GM19035 (cell line): Measurements from ENCODE around the gene RFX3.

Experiments used
- ATAC-seq: cut with Tn5 transposase; IDR thresholded peaks from one replicate; pipeline ENCODE4 v1.9.1; 2021; ENCODE audit not compliant: unreplicated experiment

RFX3 gene

GRCh38 chr9:3436629-3437420, 89.0 kb downstream of the RFX3 start:
- ATAC-seq = no peak

GRCh38 chr9:3435732-3436131, 90.1 kb downstream of the RFX3 start:
- ATAC-seq = no peak

- ATAC-seq = no peak
Measured at GRCh38 chr9:3434594-3434993, 91.2 kb downstream of the RFX3 start.

GRCh38 chr9:3433754-3434153, 92.0 kb downstream of the RFX3 start:
- no peak for ATAC-seq

- no peak for ATAC-seq
Measured at GRCh38 chr9:3433066-3433465, 92.7 kb downstream of the RFX3 start.

GRCh38 chr9:3431890-3432289, 93.9 kb downstream of the RFX3 start:
- no peak for ATAC-seq

- ATAC-seq = no peak
Measured at GRCh38 chr9:3419893-3420292, 105.9 kb downstream of the RFX3 start.

GRCh38 chr9:3415906-3416305, 109.9 kb downstream of the RFX3 start:
- ATAC-seq = no peak

- ATAC-seq = no peak
Measured at GRCh38 chr9:3413984-3414383, 111.8 kb downstream of the RFX3 start.

- no peak for ATAC-seq
Measured at GRCh38 chr9:3410461-3410860, 115.3 kb downstream of the RFX3 start.

- ATAC-seq = no peak
Measured at GRCh38 chr9:3409453-3409852, 116.3 kb downstream of the RFX3 start.

- ATAC-seq = no peak
Measured at GRCh38 chr9:3403315-3403714, 122.5 kb downstream of the RFX3 start.

- no peak for ATAC-seq
Measured at GRCh38 chr9:3401221-3401954, 124.4 kb downstream of the RFX3 start.

- peak; percentile 61 for ATAC-seq
Measured at GRCh38 chr9:3398232-3398648, 127.6 kb downstream of the RFX3 start.

GRCh38 chr9:3397766-3398165, 128.0 kb downstream of the RFX3 start:
- peak; percentile 37 for ATAC-seq

- no peak for ATAC-seq
Measured at GRCh38 chr9:3391414-3391813, 134.4 kb downstream of the RFX3 start.

- no peak for ATAC-seq
Measured at GRCh38 chr9:3386753-3387152, 139.0 kb downstream of the RFX3 start.

- ATAC-seq = peak; percentile 82
Measured at GRCh38 chr9:3385871-3386270, 139.9 kb downstream of the RFX3 start.

GRCh38 chr9:3371842-3372241, 154.0 kb downstream of the RFX3 start:
- no peak for ATAC-seq

GRCh38 chr9:3370715-3371114, 155.1 kb downstream of the RFX3 start:
- no peak for ATAC-seq

- ATAC-seq = no peak
Measured at GRCh38 chr9:3367185-3367584, 158.6 kb downstream of the RFX3 start.

GRCh38 chr9:3361689-3362392, 164.0 kb downstream of the RFX3 start:
- ATAC-seq = no peak
